ENCODE results near the gene TNN. TPM values are rescaled to one million over a fixed set of nuclear protein-coding genes. Genes with fewer than 3 reads are reported as not detected.

TNN gene
- polyA plus RNA-seq, 1 experiment = not detected

DNA sequence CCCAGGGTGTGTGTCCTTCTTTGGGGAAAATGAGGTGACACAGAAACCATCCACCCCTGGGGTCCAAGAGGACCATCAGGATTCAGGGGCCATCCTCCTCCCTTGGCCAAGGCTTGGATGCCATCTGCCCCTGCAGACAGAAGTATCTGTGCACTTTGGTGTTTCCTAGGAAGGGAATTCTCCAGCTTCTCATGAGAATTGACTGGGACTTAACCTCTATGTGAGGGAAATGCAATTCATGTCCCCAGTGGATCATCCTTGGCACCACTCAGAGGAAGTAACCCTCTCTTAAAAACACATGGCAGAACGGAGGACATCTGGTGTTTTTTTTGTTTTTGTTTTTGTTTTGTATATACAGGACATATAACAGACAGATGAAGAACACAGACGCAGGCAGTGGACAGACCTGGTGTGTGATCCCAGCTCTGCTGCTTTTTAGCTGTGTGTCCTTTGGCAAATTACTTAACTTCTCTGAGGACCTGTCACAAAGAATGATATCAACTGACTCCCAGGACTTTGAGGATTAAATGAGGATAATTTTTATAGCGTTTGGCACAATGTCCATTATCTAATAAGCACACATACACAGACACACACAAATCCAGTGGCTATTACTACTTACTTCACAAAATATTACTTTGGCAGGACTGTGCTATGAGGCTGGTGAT is 3.8 kb downstream of the TNN start:
- H3K4me3 ChIP-seq (ENCODE audit: low read depth, low read length) = no peak overlapping the region
- TF ChIP-seq, protein P1, sequence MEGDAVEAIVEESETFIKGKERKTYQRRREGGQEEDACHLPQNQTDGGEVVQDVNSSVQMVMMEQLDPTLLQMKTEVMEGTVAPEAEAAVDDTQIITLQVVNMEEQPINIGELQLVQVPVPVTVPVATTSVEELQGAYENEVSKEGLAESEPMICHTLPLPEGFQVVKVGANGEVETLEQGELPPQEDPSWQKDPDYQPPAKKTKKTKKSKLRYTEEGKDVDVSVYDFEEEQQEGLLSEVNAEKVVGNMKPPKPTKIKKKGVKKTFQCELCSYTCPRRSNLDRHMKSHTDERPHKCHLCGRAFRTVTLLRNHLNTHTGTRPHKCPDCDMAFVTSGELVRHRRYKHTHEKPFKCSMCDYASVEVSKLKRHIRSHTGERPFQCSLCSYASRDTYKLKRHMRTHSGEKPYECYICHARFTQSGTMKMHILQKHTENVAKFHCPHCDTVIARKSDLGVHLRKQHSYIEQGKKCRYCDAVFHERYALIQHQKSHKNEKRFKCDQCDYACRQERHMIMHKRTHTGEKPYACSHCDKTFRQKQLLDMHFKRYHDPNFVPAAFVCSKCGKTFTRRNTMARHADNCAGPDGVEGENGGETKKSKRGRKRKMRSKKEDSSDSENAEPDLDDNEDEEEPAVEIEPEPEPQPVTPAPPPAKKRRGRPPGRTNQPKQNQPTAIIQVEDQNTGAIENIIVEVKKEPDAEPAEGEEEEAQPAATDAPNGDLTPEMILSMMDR (IDR thresholded peaks at IDR 0.05; ENCODE audit: insufficient read depth, low read depth, low read length) = no peak
- no peaks in the 10 kb centered on the region for H3K36me3 ChIP-seq (ENCODE audit: control insufficient read depth, insufficient read depth, low read length)
- no peak for DNase-seq (ENCODE audit: low read depth)
- CTCF ChIA-PET = no interaction called here
- H3K27me3 ChIP-seq (ENCODE audit: control insufficient read depth, insufficient read depth, low read length) = peaks cover 7% of the 10 kb centered on the region
- POLR2A ChIA-PET = no interaction called here

DNA sequence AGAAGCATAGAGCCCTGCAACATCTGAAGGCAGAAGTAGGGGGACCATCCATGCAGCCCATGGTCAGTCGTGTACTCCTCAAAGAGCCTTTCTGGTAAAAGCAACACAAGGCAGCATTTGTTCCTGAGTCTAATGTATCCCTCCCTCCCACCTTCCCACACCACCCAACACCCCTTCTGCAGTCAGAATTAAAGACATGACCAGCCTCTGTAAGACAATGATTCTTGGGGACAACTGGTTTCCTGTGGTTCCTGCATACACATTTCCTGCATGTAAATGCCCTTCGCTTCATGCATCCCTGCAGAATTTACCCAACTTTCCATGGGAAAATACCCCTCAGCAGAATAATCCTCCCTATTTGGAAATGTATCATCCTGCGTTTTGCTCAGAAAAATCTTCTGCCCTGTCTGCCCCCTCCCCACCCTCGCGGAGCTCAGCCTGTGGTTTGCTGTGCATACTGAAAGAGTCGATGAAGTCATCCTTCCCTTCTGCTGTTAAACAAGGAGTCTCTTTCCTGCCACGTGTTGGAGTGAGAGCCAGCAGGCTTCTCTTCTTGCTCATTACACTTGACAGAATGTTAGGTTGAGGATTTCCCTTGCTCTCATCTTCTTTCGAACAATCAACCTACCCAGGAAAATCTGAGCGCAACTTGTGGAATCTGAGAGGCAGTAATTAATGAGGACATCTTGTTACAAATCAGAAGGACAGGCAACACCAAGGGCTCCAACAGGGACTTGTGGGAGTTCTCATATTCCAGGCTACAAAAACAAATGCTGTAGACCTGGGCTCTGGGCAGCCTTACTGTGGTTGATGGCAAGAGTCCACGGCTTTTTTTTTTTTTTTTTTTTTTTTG is 4.7 kb downstream of the TNN start:
- peak; percentile 21 for DNase-seq (ENCODE audit: low read depth)
- CTCF ChIA-PET = interaction anchor here (0.9 kb wide), 1 partner anchor 11 kb away, joined by 3 read pairs; no protein-coding TSS in a partner anchor

DNA sequence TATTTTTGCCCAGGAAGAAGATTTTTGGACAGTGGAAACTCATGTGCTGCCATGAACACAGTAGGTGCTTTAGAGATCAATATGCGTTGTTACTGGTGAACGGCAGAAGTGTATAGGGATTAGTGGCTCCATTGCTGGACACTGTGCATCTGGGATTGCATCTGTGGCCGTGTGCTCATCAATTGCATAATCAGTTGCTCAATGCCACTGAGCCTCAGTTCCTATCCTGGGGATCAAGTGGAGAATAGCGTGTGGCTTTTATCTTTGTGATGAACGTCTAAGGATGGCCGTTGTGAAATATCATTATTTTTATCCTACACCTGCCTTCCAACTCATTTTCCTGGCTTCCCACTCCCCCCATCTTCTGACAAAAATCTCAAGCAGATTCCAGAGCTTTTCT is 5.4 kb downstream of the TNN start:
- TF ChIP-seq, protein P1 (IDR thresholded peaks at IDR 0.05; ENCODE audit: insufficient read depth, low read depth, low read length) = no peak
- Histone ChIP-seq H3K27me3 (ENCODE audit: control insufficient read depth, insufficient read depth, low read length) (peaks cover 5% of the 10 kb centered on the region), H3K36me3 (ENCODE audit: control insufficient read depth, insufficient read depth, low read length) (no peaks in the 10 kb centered on the region), H3K4me3 (ENCODE audit: low read depth, low read length) (no peak overlapping the region)
- POLR2A ChIA-PET = no interaction called here
- no peak for DNase-seq (ENCODE audit: low read depth)
- CTCF ChIA-PET = interaction anchor here (1.2 kb wide), 1 partner anchor 79 kb away, joined by 3 read pairs; no protein-coding TSS in a partner anchor

More for the DNA sequence above, 4.7 kb downstream of the TNN start:
- Histone ChIP-seq H3K36me3 (ENCODE audit: control insufficient read depth, insufficient read depth, low read length) (no peaks in the 10 kb centered on the region), H3K27me3 (ENCODE audit: control insufficient read depth, insufficient read depth, low read length) (peaks cover 7% of the 10 kb centered on the region), H3K4me3 (ENCODE audit: low read depth, low read length) (no peak overlapping the region)
- POLR2A ChIA-PET = no interaction called here
- TF ChIP-seq, protein P1 (IDR thresholded peaks at IDR 0.05; ENCODE audit: insufficient read depth, low read depth, low read length) = no peak

DNA sequence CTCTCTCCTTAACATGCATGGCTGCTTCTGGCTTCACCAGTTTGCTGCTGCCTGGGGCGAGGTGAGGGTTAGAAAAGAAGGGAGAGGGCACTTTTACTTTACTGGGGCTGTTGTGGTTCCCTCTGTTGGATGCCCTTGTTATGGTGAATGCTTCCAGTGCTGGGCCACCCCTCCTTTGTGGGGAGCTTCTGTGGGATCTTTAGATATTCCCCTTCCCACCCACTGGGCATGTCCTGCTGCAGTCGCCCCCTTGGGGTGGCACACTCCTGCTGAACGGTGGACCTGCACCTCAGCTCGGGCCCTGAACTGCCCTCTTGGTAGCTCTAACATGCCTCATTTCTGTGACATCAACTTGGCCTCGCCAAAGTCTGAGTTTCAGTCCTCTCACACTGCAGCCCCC is 6.0 kb downstream of the TNN start:
- H3K27me3 ChIP-seq (ENCODE audit: control insufficient read depth, insufficient read depth, low read length) = peaks cover 5% of the 10 kb centered on the region
- H3K4me3 ChIP-seq (ENCODE audit: low read depth, low read length) = no peak overlapping the region
- ChIA-PET POLR2A (no interaction called here), CTCF (interaction anchor here (0.7 to 1.2 kb wide), 3 partner anchors 14 to 78 kb away, joined by 3 read pairs; no protein-coding TSS in a partner anchor)
- no peak for DNase-seq (ENCODE audit: low read depth)
- TF ChIP-seq, protein P1 (IDR thresholded peaks at IDR 0.05; ENCODE audit: insufficient read depth, low read depth, low read length) = no peak
- H3K36me3 ChIP-seq (ENCODE audit: control insufficient read depth, insufficient read depth, low read length) = no peaks in the 10 kb centered on the region
